SIG-M5 treated with dmso at 0.1 percent for 504 hours (cell line): Measurements from ENCODE around the gene BRS3.
"Not testable (repeated sequence)": the region's sequence is repeated elsewhere in the genome, so short reads cannot be mapped to it uniquely, and the experiment has no call there.

Source experiments
- DNase-seq: peaks from one replicate; lab custom pipeline; 2025; ENCODE audit not compliant: unreplicated experiment; lab: John Stamatoyannopoulos, UW

BRS3 gene

GRCh38 chrX:136487647-136488046 lies at the start of gene BRS3:
BRS3 (plus strand) TSS chrX:136487947; CDS start chrX:136488115, 168 bp downstream.
- DNase-seq, result no peak

GRCh38 chrX:136438192-136438591 lies 49.6 kb upstream of the BRS3 start:
- DNase-seq, result no peak

- not testable (repeated sequence) for DNase-seq
Measured at GRCh38 chrX:136445674-136446073, 42.1 kb upstream of the BRS3 start.

GRCh38 chrX:136446208-136446607 lies 41.5 kb upstream of the BRS3 start:
- no peak for DNase-seq

- no peak for DNase-seq
Measured at GRCh38 chrX:136447308-136447707, 40.4 kb upstream of the BRS3 start.

GRCh38 chrX:136447968-136448367 lies 39.8 kb upstream of the BRS3 start:
- no peak for DNase-seq

GRCh38 chrX:136450050-136450830 lies 37.5 kb upstream of the BRS3 start:
- DNase-seq, result no peak

- no peak for DNase-seq
Measured at GRCh38 chrX:136452614-136453013, 35.1 kb upstream of the BRS3 start.

- DNase-seq, result no peak
Measured at GRCh38 chrX:136453114-136453513, 34.6 kb upstream of the BRS3 start.

- no peak for DNase-seq
Measured at GRCh38 chrX:136453771-136454170, 34.0 kb upstream of the BRS3 start.

GRCh38 chrX:136456133-136456532 lies 31.6 kb upstream of the BRS3 start:
- DNase-seq, result no peak

GRCh38 chrX:136457303-136457917 lies 30.3 kb upstream of the BRS3 start:
- DNase-seq, result no peak

GRCh38 chrX:136464589-136464988 lies 23.2 kb upstream of the BRS3 start:
- no peak for DNase-seq

GRCh38 chrX:136467303-136467702 lies 20.4 kb upstream of the BRS3 start:
- no peak for DNase-seq

- no peak for DNase-seq
Measured at GRCh38 chrX:136468391-136469103, 19.2 kb upstream of the BRS3 start.

- no peak for DNase-seq
Measured at GRCh38 chrX:136473663-136474062, 14.1 kb upstream of the BRS3 start.

GRCh38 chrX:136475236-136475635 lies 12.5 kb upstream of the BRS3 start:
- no peak for DNase-seq

GRCh38 chrX:136476501-136476900 lies 11.2 kb upstream of the BRS3 start:
- DNase-seq, result no peak

- no peak for DNase-seq
Measured at GRCh38 chrX:136477026-136477425, 10.7 kb upstream of the BRS3 start.

GRCh38 chrX:136480383-136480782 lies 7.4 kb upstream of the BRS3 start:
- DNase-seq, result no peak

- no peak for DNase-seq
Measured at GRCh38 chrX:136488706-136489105, 959 bp downstream of the BRS3 start.

- DNase-seq, result no peak
Measured at GRCh38 chrX:136491832-136492231, 4.1 kb downstream of the BRS3 start.
